ENCODE measurements around the gene CLCA4. TPM values are rescaled to one million over a fixed set of nuclear protein-coding genes. Genes with fewer than 3 reads are reported as not detected.

The CLCA4 gene
- total RNA-seq, 1 donor from 2014 or later, result not detected

DNA sequence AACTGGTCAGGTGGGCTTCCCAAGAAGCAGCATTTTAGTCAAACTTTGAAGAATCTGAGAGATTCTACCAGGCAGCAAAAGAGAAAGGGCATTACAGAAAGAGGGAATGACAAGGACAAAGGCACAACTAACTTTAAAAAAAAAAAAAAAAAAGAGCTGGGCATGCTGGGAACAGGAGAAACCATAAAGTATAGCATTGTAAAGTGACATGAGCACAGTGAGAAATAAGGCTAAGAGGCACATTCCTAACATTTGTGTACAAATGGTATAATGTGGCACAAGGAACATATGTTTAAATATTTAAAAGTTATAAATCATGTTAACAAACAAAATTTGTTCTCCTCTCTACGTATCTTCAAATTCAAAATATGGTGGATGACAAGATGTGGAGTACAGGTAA lies 69.6 kb downstream of the CLCA4 start:
- intact Hi-C loops (cut with micrococcal nuclease), result no loop called here

- intact Hi-C loops (cut with micrococcal nuclease), result no loop called here
These were observed 70.0 kb downstream of the CLCA4 start for GRCh38 chr1:86616871-86617270.

DNA sequence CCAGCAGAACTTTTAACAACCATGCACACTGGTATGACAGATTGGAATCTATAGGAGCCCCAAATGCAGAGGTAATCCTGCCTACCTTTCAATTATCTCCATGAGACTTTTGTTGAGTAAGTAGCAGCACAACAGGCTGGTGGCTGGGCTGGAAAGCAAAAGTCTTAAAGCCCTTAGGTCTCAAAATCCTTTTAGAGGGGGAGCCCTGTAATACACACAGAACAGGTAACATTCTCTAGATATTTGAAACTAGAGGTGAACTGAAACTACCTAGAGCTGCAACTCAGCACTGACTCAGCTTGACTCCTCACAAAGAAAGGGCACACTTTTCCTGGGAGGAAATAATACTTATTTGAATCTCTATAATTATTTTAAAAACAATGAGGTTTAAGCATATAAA lies 71.5 kb downstream of the CLCA4 start:
- intact Hi-C loops (cut with micrococcal nuclease), result no loop called here

DNA sequence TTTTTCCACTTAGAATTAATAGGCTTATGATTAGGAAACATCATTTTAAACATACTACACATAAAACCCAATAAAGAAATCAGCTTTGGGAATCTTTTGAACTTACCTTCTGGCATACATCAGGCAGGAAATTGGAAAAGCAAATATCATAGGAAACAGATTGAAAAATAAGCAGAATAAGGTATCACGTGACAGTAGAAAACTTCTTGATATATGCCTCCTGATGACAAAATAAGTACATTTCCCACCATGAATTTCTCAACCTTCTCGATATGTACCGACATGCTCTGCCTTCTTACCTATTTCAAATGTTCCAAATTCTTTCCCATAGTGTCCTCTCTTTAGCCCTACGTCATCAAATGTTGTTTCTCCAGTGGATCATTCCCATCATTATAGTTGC lies 72.4 kb downstream of the CLCA4 start:
- intact Hi-C loops (cut with micrococcal nuclease), result no loop called here

GRCh38 chr1:86621286-86621685 lies 74.4 kb downstream of the CLCA4 start:
- intact Hi-C loops (cut with micrococcal nuclease), result no loop called here

Other genes with a start within 250 kb of the CLCA4 start
- 39.6 and 41.2 TPM in 2 replicates for gene ODF2L, start 150.8 kb upstream of the CLCA4 start, total RNA-seq
- gene CLCA2, start 122.9 kb upstream of the CLCA4 start, total RNA-seq, result not detected in 2 replicates
- gene CLCA1, start 78.2 kb upstream of the CLCA4 start, total RNA-seq, result not detected in 2 replicates
- 65.3 and 66.3 TPM in 2 replicates for gene SH3GLB1, start 157.5 kb downstream of the CLCA4 start, total RNA-seq